ENCODE measurements around the gene IL1F10.

- TF ChIP-seq, protein P1, sequence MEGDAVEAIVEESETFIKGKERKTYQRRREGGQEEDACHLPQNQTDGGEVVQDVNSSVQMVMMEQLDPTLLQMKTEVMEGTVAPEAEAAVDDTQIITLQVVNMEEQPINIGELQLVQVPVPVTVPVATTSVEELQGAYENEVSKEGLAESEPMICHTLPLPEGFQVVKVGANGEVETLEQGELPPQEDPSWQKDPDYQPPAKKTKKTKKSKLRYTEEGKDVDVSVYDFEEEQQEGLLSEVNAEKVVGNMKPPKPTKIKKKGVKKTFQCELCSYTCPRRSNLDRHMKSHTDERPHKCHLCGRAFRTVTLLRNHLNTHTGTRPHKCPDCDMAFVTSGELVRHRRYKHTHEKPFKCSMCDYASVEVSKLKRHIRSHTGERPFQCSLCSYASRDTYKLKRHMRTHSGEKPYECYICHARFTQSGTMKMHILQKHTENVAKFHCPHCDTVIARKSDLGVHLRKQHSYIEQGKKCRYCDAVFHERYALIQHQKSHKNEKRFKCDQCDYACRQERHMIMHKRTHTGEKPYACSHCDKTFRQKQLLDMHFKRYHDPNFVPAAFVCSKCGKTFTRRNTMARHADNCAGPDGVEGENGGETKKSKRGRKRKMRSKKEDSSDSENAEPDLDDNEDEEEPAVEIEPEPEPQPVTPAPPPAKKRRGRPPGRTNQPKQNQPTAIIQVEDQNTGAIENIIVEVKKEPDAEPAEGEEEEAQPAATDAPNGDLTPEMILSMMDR (IDR thresholded peaks at IDR 0.05), result no peak
- TF ChIP-seq EP300 (IDR thresholded peaks at IDR 0.05), result no peak
- no peak for TF ChIP-seq POLR2A (IDR thresholded peaks at IDR 0.05)
Observed at GRCh38 chr2:113052396-113052917, 15.3 kb upstream of the IL1F10 start, which contains the start of gene IL36B.

All from ovary (tissue), 3 donors.